ES-I3 (cell line): ENCODE data around the gene ADCY6.

Experiments used
- H3K36me3 ChIP-seq: 2 replicates; pipeline ENCODE4 v1.6.1; 2013; ENCODE audit warnings: mild to moderate bottlenecking, low read length, control low read depth, moderate library complexity; ENCODE audit not compliant: insufficient read depth
- H3K4me1 ChIP-seq: 2 replicates; pipeline ENCODE4 v1.6.1; 2013; ENCODE audit warnings: mild to moderate bottlenecking, control low read depth, low read length; ENCODE audit not compliant: insufficient read depth
- H3K9ac ChIP-seq: 2 replicates; pipeline ENCODE4 v1.6.1; 2013; ENCODE audit warnings: low read depth, mild to moderate bottlenecking, low read length, moderate library complexity
- H3K9me3 ChIP-seq: 2 replicates; pipeline ENCODE4 v1.6.1; 2013; ENCODE audit warnings: mild to moderate bottlenecking, low read length, moderate library complexity; ENCODE audit not compliant: control insufficient read depth, insufficient read depth

The ADCY6 gene

GRCh38 chr12:48782457-48783395 is 6.2 kb downstream of the ADCY6 start:
- H3K9me3 ChIP-seq, result no peaks in the 10 kb centered on the region
- no peaks in the 10 kb centered on the region for H3K36me3 ChIP-seq
- peaks cover 5% of the 10 kb centered on the region; the same call in 1 of the 2 replicates for H3K4me1 ChIP-seq
- H3K9ac ChIP-seq, result no peak overlapping the region

GRCh38 chr12:48781750-48782456 is 7.0 kb downstream of the ADCY6 start:
- Histone ChIP-seq H3K36me3 (no peaks in the 10 kb centered on the region), H3K9me3 (no peaks in the 10 kb centered on the region), H3K4me1 (no peaks in the 10 kb centered on the region; the same call in none of the 2 replicates), H3K9ac (no peak overlapping the region)

- no peak overlapping the region for H3K9ac ChIP-seq
- H3K9me3 ChIP-seq, result no peaks in the 10 kb centered on the region
- H3K36me3 ChIP-seq, result no peaks in the 10 kb centered on the region
- no peaks in the 10 kb centered on the region; the same call in none of the 2 replicates for H3K4me1 ChIP-seq
Observed at GRCh38 chr12:48780381-48781025, 8.4 kb downstream of the ADCY6 start.

GRCh38 chr12:48779869-48780268 is 9.0 kb downstream of the ADCY6 start:
- H3K4me1 ChIP-seq, result no peaks in the 10 kb centered on the region; the same call in none of the 2 replicates
- no peaks in the 10 kb centered on the region for H3K9me3 ChIP-seq
- H3K9ac ChIP-seq, result no peak overlapping the region
- H3K36me3 ChIP-seq, result no peaks in the 10 kb centered on the region

GRCh38 chr12:48777501-48778400 is 11.1 kb downstream of the ADCY6 start:
- Histone ChIP-seq H3K9me3 (no peaks in the 10 kb centered on the region), H3K9ac (no peak overlapping the region), H3K36me3 (no peaks in the 10 kb centered on the region), H3K4me1 (no peaks in the 10 kb centered on the region; the same call in none of the 2 replicates)

GRCh38 chr12:48776956-48777355 is 11.9 kb downstream of the ADCY6 start:
- Histone ChIP-seq H3K36me3 (no peaks in the 10 kb centered on the region), H3K9me3 (no peaks in the 10 kb centered on the region), H3K9ac (no peak overlapping the region), H3K4me1 (no peaks in the 10 kb centered on the region; the same call in none of the 2 replicates)

GRCh38 chr12:48775991-48776649 is 12.8 kb downstream of the ADCY6 start:
- Histone ChIP-seq H3K36me3 (peaks cover 2% of the 10 kb centered on the region; the same call in 1 of the 2 replicates), H3K9ac (no peak overlapping the region), H3K4me1 (no peaks in the 10 kb centered on the region; the same call in none of the 2 replicates), H3K9me3 (no peaks in the 10 kb centered on the region)

- Histone ChIP-seq H3K9me3 (no peaks in the 10 kb centered on the region), H3K9ac (no peak overlapping the region), H3K36me3 (peaks cover 5% of the 10 kb centered on the region; the same call in 1 of the 2 replicates), H3K4me1 (no peaks in the 10 kb centered on the region; the same call in none of the 2 replicates)
Observed at GRCh38 chr12:48775299-48775698, 13.6 kb downstream of the ADCY6 start.

GRCh38 chr12:48774516-48774915 is 14.4 kb downstream of the ADCY6 start:
- Histone ChIP-seq H3K4me1 (no peaks in the 10 kb centered on the region; the same call in none of the 2 replicates), H3K9me3 (no peaks in the 10 kb centered on the region), H3K36me3 (peaks cover 5% of the 10 kb centered on the region; the same call in 1 of the 2 replicates), H3K9ac (no peak overlapping the region)

GRCh38 chr12:48773686-48774085 is 15.2 kb downstream of the ADCY6 start:
- Histone ChIP-seq H3K9ac (no peak overlapping the region), H3K9me3 (no peaks in the 10 kb centered on the region), H3K4me1 (no peaks in the 10 kb centered on the region; the same call in none of the 2 replicates), H3K36me3 (peaks cover 5% of the 10 kb centered on the region; the same call in 1 of the 2 replicates)

- peaks cover 5% of the 10 kb centered on the region for H3K4me1 ChIP-seq
- peaks cover 5% of the 10 kb centered on the region; the same call in 1 of the 2 replicates for H3K36me3 ChIP-seq
- H3K9ac ChIP-seq, result no peak overlapping the region
- H3K9me3 ChIP-seq, result no peaks in the 10 kb centered on the region
Observed at GRCh38 chr12:48771588-48772112, 17.2 kb downstream of the ADCY6 start.

- Histone ChIP-seq H3K9ac (no peak overlapping the region), H3K4me1 (peaks cover 5% of the 10 kb centered on the region), H3K36me3 (peaks cover 5% of the 10 kb centered on the region; the same call in 1 of the 2 replicates), H3K9me3 (no peaks in the 10 kb centered on the region)
Observed at GRCh38 chr12:48770756-48771155, 18.1 kb downstream of the ADCY6 start.

- H3K9ac ChIP-seq, result no peak overlapping the region
- H3K9me3 ChIP-seq, result no peaks in the 10 kb centered on the region
- H3K4me1 ChIP-seq, result peaks cover 5% of the 10 kb centered on the region
- peaks cover 5% of the 10 kb centered on the region; the same call in 1 of the 2 replicates for H3K36me3 ChIP-seq
Observed at GRCh38 chr12:48768736-48769135, 20.2 kb downstream of the ADCY6 start.
